NK-92 (cell line): ENCODE results near the gene IGDCC3.

ENCODE experiments used
- DNase-seq: peaks from one replicate; lab custom pipeline; 2025; ENCODE audit not compliant: unreplicated experiment; lab: John Stamatoyannopoulos, UW

The IGDCC3 gene

GRCh38 chr15:65377976-65378366 is at the start of gene IGDCC3:
IGDCC3 (minus strand) TSS chr15:65378002; CDS start chr15:65377788, 214 bp downstream.
- no peak for DNase-seq

GRCh38 chr15:65426216-65426853 is 48.5 kb upstream of the IGDCC3 start:
- DNase-seq: no peak

- DNase-seq: no peak
Observed at GRCh38 chr15:65424683-65425082, 46.9 kb upstream of the IGDCC3 start.

- DNase-seq: no peak
Observed at GRCh38 chr15:65423976-65424679, 46.3 kb upstream of the IGDCC3 start.

- DNase-seq: no peak
Observed at GRCh38 chr15:65423150-65423975, 45.6 kb upstream of the IGDCC3 start.

GRCh38 chr15:65421360-65422215 is 43.8 kb upstream of the IGDCC3 start:
- DNase-seq: no peak

- no peak for DNase-seq
Observed at GRCh38 chr15:65420975-65421359, 43.2 kb upstream of the IGDCC3 start.

GRCh38 chr15:65418596-65418995 is 40.8 kb upstream of the IGDCC3 start:
- DNase-seq: no peak

GRCh38 chr15:65416845-65417416 is 39.1 kb upstream of the IGDCC3 start:
- DNase-seq: no peak

GRCh38 chr15:65414841-65415621 is 37.2 kb upstream of the IGDCC3 start:
- no peak for DNase-seq

GRCh38 chr15:65413760-65414144 is 36.0 kb upstream of the IGDCC3 start:
- no peak for DNase-seq

GRCh38 chr15:65413051-65413759 is 35.4 kb upstream of the IGDCC3 start:
- no peak for DNase-seq

- no peak for DNase-seq
Observed at GRCh38 chr15:65412556-65412955, 34.8 kb upstream of the IGDCC3 start.

- DNase-seq: no peak
Observed at GRCh38 chr15:65411465-65412071, 33.8 kb upstream of the IGDCC3 start.

- DNase-seq: no peak
Observed at GRCh38 chr15:65410972-65411371, 33.2 kb upstream of the IGDCC3 start.

- DNase-seq: no peak
Observed at GRCh38 chr15:65410036-65410435, 32.2 kb upstream of the IGDCC3 start.

GRCh38 chr15:65409036-65409631 is 31.3 kb upstream of the IGDCC3 start:
- no peak for DNase-seq

- DNase-seq: no peak
Observed at GRCh38 chr15:65408324-65409035, 30.7 kb upstream of the IGDCC3 start.
